SK-N-MC (cell line): ENCODE results near the gene PODNL1.

Experiments used
- EZH2 ChIP-seq: fragments of 200-600 bp; sonication (generic); IDR thresholded peaks from one replicate; pipeline ENCODE4 v1.6.1; 2017; ENCODE audit warnings: antibody characterized with exemption
- FOXP2 ChIP-seq: optimal IDR thresholded peaks from 2 replicates; pipeline ENCODE3; 2011; ENCODE audit warnings: mild to moderate bottlenecking, moderate library complexity; ENCODE audit not compliant: insufficient read depth; ENCODE audit errors: extremely low read length, control extremely low read depth
- POLR2AphosphoS5 ChIP-seq: IDR thresholded peaks from 2 replicates; pipeline ENCODE4 v1.6.1; 2012; ENCODE audit warnings: mild to moderate bottlenecking, low read depth, low read length, borderline replicate concordance

GRCh38 chr19:13960863-13961784, 22.9 kb upstream of the PODNL1 start:
- TF ChIP-seq POLR2AphosphoS5 (no peak), FOXP2 (no peak), EZH2 (no peak)
